Left lung (tissue), 10 donors: ENCODE measurements around the gene RPL4. TPM values are rescaled to one million over a fixed set of nuclear protein-coding genes. Genes with fewer than 3 reads are reported as not detected.

Experiments
- ATAC-seq: fragments of 200-7000 bp; cut with Tn5 transposase; one replicate; pipeline ENCODE4 v1.9.1; 2020; ENCODE audit warnings: moderate library complexity
- DNase-seq, 4 donors: peaks; one replicate each; pipeline ENCODE4 v3.0.0-alpha.2; 2013 to 2020
- H3K27ac ChIP-seq, 2 donors: fragments of 200-600 bp; sonication (generic) in 1 of 2; one replicate each; pipeline versions ENCODE4 v1.5.0 to v1.8.0; 2020 to 2021
- H3K27me3 ChIP-seq, 2 donors: fragments of 200-600 bp; sonication (generic) in 1 of 2; one replicate each; pipeline versions ENCODE4 v1.5.0 to v1.8.0; 2020 to 2021
- H3K36me3 ChIP-seq, 2 donors: fragments of 200-600 bp; sonication (generic) in 1 of 2; one replicate each; pipeline versions ENCODE4 v1.5.0 to v1.8.0; 2020 to 2021
- H3K4me1 ChIP-seq, 2 donors: fragments of 200-600 bp; one replicate each; pipeline ENCODE4 v1.8.0; 2021
- H3K4me3 ChIP-seq, 2 donors: fragments of 200-600 bp; sonication (generic) in 1 of 2; one replicate each; pipeline versions ENCODE4 v1.5.0 to v1.8.0; 2020 to 2021; ENCODE audit warnings: mild to moderate bottlenecking in 1 of 2
- H3K9me3 ChIP-seq, 2 donors: fragments of 200-600 bp; sonication (generic) in 1 of 2; one replicate each; pipeline versions ENCODE4 v1.5.0 to v1.8.0; 2020 to 2021
- CTCF ChIP-seq, 2 donors: fragments of 200-600 bp; sonication (generic) in 1 of 2; IDR thresholded peaks; one replicate each; pipeline versions ENCODE4 v1.5.0 to v1.8.0; 2021; ENCODE audit warnings: antibody characterized with exemption in 2 of 2
- intact Hi-C, 2 donors: fragments of 100-400 bp; cut with DNase I; formaldehyde crosslinking; loops; one replicate each; pipeline versions ENCODE4 v1.11.2 to v1.14.2; 2022
- polyA plus RNA-seq, 6 donors: library from polyadenylated mRNA; unstranded; fragments of 120-200 nt; gene quantifications; one replicate each; pipeline ENCODE4 v1.2.1, GENCODE V29; 2013; ENCODE audit not compliant: insufficient read length in 6 of 6
- total RNA-seq, 2 donors: library from RNA; stranded (reverse); fragmentation: NEBNext Ultra II Directional; extraction: Animal tissue kit (Norgen Biotek cat#: 25700); gene quantifications; one replicate each; pipeline ENCODE4 v1.2.1, GENCODE V29; 2021
- donor health status: DM: no; HTN: yes; CAD: no.
- donor health status: DM: no; HTN: no; CAD: no.

Gene RPL4
- total and polyA plus RNA-seq, 8 donors = 1,719 to 4,606 (median 4,150) TPM

GRCh38 chr15:66535056-66535455, 30.4 kb upstream of the RPL4 start:
- Histone ChIP-seq H3K36me3 (peaks cover 0 to 34% of the 10 kb centered on the region in 2 donors), H3K4me1 (no peaks in the 10 kb centered on the region), H3K27ac (no peak overlapping the region), H3K9me3 (no peaks in the 10 kb centered on the region), H3K4me3 (no peak overlapping the region), H3K27me3 (no peaks in the 10 kb centered on the region)
- no peak for TF ChIP-seq CTCF (IDR thresholded peaks at IDR 0.05)
- no peak for ATAC-seq
- intact Hi-C loops = no loop called here
- DNase-seq = no peak

- no peak for DNase-seq
- no peaks in the 10 kb centered on the region for H3K27me3 ChIP-seq
- H3K36me3 ChIP-seq = peaks cover 0 to 53% of the 10 kb centered on the region in 2 donors
- no peak for ATAC-seq
- TF ChIP-seq CTCF (IDR thresholded peaks at IDR 0.05) = no peak
- H3K27ac ChIP-seq = no peak overlapping the region
- H3K4me1 ChIP-seq = no peaks in the 10 kb centered on the region
- intact Hi-C loops = no loop called here
- no peaks in the 10 kb centered on the region for H3K9me3 ChIP-seq
- no peak overlapping the region for H3K4me3 ChIP-seq
These were observed 20.2 kb upstream of the RPL4 start for GRCh38 chr15:66524838-66525237.

- no peak for TF ChIP-seq CTCF (IDR thresholded peaks at IDR 0.05)
- Histone ChIP-seq H3K36me3 (peaks cover 0 to 51% of the 10 kb centered on the region in 2 donors), H3K4me3 (no peak overlapping the region), H3K27ac (no peak overlapping the region), H3K9me3 (no peaks in the 10 kb centered on the region), H3K27me3 (no peaks in the 10 kb centered on the region), H3K4me1 (no peaks in the 10 kb centered on the region)
- ATAC-seq = no peak
- DNase-seq = no peak
- intact Hi-C loops = no loop called here
These were observed 19.3 kb upstream of the RPL4 start for GRCh38 chr15:66523926-66524325.

- DNase-seq = no peak
- intact Hi-C loops = no loop called here
These were observed 11.3 kb upstream of the RPL4 start for GRCh38 chr15:66515901-66516322.

GRCh38 chr15:66514586-66514985, 9.9 kb upstream of the RPL4 start:
- no peak for ATAC-seq
- no peak for TF ChIP-seq CTCF (IDR thresholded peaks at IDR 0.05)
- peaks cover 0 to 47% of the 10 kb centered on the region in 2 donors for H3K36me3 ChIP-seq
- no peaks in the 10 kb centered on the region for H3K27me3 ChIP-seq
- no peaks in the 10 kb centered on the region for H3K4me1 ChIP-seq
- no peak overlapping the region for H3K27ac ChIP-seq
- DNase-seq = no peak
- H3K4me3 ChIP-seq = no peak overlapping the region
- no peaks in the 10 kb centered on the region for H3K9me3 ChIP-seq
- intact Hi-C loops = no loop called here

More at GRCh38 chr15:66515901-66516322, 11.3 kb upstream of the RPL4 start:
- no peak overlapping the region for H3K27ac ChIP-seq
- no peak for ATAC-seq
- H3K36me3 ChIP-seq = peaks cover 0 to 42% of the 10 kb centered on the region in 2 donors
- H3K27me3 ChIP-seq = no peaks in the 10 kb centered on the region
- no peaks in the 10 kb centered on the region for H3K9me3 ChIP-seq
- no peaks in the 10 kb centered on the region for H3K4me1 ChIP-seq
- no peak overlapping the region for H3K4me3 ChIP-seq
- no peak for TF ChIP-seq CTCF (IDR thresholded peaks at IDR 0.05)
